Measurements from ENCODE around the gene A4GNT. TPM values are rescaled to one million over a fixed set of nuclear protein-coding genes. Genes with fewer than 3 reads are reported as not detected.

Gene A4GNT
- total RNA-seq, 2 donors from 2014 or later, result not detected

DNA sequence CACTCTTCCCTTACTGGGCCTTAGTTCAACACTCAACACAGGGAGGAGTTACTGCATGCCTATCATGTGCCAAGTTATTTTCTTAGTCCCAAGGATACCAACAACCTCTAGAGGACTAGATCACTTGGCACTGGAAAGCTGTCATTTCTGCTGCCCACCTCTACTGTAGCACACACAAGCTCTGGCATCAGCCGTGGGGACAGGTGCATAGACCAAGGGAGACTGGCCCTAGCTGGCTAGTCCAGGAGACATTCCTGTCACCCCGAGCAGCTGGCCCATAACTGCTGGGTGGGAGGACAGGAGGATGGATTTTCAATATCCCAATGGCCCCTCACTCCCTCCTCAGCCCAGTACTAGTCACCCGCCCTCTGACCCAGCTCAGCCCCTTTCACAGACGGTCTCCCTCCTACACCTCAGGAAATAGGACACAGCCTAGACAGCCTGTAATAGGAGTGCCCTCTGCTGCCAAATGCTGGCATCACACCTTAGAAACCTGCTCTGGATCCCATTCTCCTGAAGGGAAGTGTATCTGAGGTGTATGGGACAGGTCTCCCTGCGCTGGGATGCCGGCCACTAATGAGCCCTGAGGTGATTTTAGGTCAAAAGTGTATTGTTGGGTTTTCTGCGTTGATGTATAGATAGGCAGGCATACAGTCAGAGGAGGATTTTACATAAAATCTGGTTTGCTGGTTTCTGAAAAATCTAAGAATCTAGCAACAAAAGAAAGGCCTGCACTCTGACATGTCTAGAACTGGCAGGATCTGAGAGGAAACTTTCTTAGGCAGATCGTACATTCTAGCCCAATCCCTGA lies 13.4 kb downstream of the A4GNT start:
- peak; percentile 75 for DNase-seq
- Histone ChIP-seq H3K4me1 (no peaks in the 10 kb centered on the region), H3K27me3 (no peaks in the 10 kb centered on the region), H3K9me3 (no peaks in the 10 kb centered on the region), H3K9ac (ENCODE audit: low read depth in 2 of 2, low read length in 2 of 2) (no peak overlapping the region), H3K36me3 (no peaks in the 10 kb centered on the region), H3K4me3 (no peak overlapping the region), H3K27ac (no peak overlapping the region)
- intact Hi-C loops (cut with DNase I), result loop anchor here (2.0 kb wide), 1 partner anchor 50 kb away; no protein-coding TSS in a partner anchor
- TF ChIP-seq, protein P1, sequence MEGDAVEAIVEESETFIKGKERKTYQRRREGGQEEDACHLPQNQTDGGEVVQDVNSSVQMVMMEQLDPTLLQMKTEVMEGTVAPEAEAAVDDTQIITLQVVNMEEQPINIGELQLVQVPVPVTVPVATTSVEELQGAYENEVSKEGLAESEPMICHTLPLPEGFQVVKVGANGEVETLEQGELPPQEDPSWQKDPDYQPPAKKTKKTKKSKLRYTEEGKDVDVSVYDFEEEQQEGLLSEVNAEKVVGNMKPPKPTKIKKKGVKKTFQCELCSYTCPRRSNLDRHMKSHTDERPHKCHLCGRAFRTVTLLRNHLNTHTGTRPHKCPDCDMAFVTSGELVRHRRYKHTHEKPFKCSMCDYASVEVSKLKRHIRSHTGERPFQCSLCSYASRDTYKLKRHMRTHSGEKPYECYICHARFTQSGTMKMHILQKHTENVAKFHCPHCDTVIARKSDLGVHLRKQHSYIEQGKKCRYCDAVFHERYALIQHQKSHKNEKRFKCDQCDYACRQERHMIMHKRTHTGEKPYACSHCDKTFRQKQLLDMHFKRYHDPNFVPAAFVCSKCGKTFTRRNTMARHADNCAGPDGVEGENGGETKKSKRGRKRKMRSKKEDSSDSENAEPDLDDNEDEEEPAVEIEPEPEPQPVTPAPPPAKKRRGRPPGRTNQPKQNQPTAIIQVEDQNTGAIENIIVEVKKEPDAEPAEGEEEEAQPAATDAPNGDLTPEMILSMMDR (IDR thresholded peaks at IDR 0.05), result peak; percentile 66

DNA sequence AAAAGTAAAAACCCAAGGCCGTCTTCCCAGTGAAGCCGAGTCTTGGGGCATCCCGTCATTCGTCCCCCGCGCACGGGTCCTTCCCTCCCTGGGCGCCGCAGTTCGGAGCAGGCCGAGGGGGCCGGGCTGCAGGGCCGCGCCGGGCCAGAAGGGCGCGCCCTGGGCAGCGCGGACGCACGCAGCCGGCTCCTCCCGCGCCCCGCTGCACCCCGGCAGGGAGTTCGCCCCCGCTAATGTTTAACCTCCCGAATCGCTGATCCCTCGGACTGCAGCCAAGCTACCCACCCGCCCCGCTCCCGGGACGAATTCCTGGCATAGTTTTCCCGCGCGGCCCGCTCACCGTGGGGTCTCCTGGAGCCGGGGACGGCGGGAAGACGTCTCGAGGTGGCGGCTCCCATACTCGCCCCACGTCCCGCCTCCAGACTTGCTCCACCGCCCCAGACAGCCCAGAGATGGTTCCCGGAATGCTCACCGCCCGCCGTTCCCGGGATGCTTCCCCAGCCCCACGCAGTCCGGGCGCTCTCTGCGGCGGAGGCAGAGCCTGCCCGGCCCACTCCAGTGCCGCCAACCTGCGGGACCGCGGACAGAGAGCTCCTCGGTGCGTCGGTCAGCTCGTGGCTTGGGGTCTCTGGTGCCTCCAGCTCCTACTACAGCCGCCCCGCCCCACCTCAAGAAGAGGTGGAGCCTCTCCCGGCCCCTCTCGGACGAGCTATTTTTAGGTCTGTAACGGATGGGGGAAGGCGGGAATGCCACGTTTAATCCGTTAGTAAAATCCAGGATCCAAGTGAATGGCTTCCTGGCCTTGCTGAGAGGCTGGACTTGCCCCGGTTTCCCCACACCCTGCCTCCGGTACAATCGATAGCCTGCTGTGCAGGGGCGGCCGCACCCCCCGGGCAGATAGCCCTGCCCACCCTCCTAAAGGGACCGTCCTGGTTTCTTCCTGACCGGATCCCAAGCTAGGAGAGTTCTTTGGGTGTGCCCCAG lies 16.9 kb downstream of the A4GNT start, which contains the start of gene DZIP1L:
Gene DZIP1L (minus strand): TSS at position 621 of the 984 bp plus-strand sequence. CDS start 11,637 bp downstream, outside the sequence.
- H3K9ac ChIP-seq (ENCODE audit: low read depth in 2 of 2, low read length in 2 of 2), result peak within 1 kb of the TSS; percentile 7 to 73
- H3K36me3 ChIP-seq, result no peaks in the 10 kb centered on the region
- peak within 1 kb of the TSS; percentile 78 for H3K27ac ChIP-seq
- H3K27me3 ChIP-seq, result no peaks in the 10 kb centered on the region
- H3K9me3 ChIP-seq, result no peaks in the 10 kb centered on the region
- no peaks in the 10 kb centered on the region for H3K4me1 ChIP-seq
- peak within 1 kb of the TSS; percentile 69 for H3K4me3 ChIP-seq
- intact Hi-C loops (cut with DNase I), result no loop called here
- DNase-seq, result peak; percentile 36
- TF ChIP-seq, protein P1 (IDR thresholded peaks at IDR 0.05), result peak; percentile 52

DNA sequence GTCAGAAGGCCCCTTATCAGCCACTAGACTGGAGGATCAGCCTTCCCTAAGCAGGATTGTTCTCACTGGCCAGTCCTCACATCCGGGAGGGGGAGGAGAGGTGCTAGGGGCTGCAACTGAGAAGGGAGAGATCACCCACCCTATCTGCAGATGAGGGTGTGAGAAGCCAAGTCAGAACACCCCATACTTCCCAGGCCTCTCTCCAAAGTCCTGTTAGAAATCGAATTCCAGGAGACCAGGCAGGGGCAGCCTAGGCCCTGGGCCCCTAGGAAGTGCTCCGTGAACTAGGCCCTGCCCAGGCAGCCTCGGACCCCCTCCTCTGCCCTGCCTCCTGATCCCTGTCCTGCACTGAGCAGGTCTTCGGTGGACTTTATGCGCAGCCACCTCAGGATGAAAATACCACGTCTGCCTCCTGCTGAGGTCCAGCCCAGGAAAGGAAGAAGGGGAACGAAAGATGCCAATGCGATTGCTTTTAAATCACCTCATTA lies 17.7 kb downstream of the A4GNT start:
- no peak for DNase-seq
- Histone ChIP-seq H3K9ac (ENCODE audit: low read depth in 2 of 2, low read length in 2 of 2) (peak overlapping the region; percentile 1 to 73), H3K9me3 (no peaks in the 10 kb centered on the region), H3K27ac (peak overlapping the region; percentile 78), H3K27me3 (no peaks in the 10 kb centered on the region), H3K36me3 (no peaks in the 10 kb centered on the region), H3K4me3 (peak overlapping the region; percentile 69), H3K4me1 (no peaks in the 10 kb centered on the region)
- intact Hi-C loops (cut with DNase I), result no loop called here
- TF ChIP-seq, protein P1 (IDR thresholded peaks at IDR 0.05), result no peak

DNA sequence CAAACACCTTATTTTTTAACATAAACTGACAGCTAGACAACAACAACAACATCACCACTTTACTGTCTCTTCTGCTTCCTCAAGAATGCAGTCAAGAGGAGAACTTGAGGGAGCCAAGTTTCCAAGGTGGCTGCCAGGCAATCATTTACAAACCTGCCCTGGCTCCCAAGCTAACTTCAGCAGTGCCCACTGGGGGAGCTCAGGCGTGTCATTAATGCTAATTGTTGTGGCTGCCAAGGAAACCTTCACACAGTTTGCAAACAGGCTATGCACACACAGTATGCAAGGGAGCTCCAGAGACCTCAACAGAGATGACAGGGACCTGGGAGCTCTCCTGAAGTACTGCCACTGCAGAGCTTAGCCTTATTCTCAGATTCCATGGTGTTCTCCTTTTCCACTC lies 18.9 kb downstream of the A4GNT start:
- H3K9ac ChIP-seq (ENCODE audit: low read depth in 2 of 2, low read length in 2 of 2), result no peak overlapping the region
- no peaks in the 10 kb centered on the region for H3K36me3 ChIP-seq
- no peak overlapping the region for H3K27ac ChIP-seq
- no peaks in the 10 kb centered on the region for H3K4me1 ChIP-seq
- DNase-seq, result no peak
- H3K27me3 ChIP-seq, result no peaks in the 10 kb centered on the region
- H3K9me3 ChIP-seq, result no peaks in the 10 kb centered on the region
- intact Hi-C loops (cut with DNase I), result no loop called here
- TF ChIP-seq, protein P1 (IDR thresholded peaks at IDR 0.05), result no peak
- no peak overlapping the region for H3K4me3 ChIP-seq

GRCh38 chr3:138112362-138112761 lies 19.8 kb downstream of the A4GNT start:
- H3K4me3 ChIP-seq, result no peak overlapping the region
- H3K4me1 ChIP-seq, result no peaks in the 10 kb centered on the region
- H3K27ac ChIP-seq, result no peak overlapping the region
- TF ChIP-seq, protein P1 (IDR thresholded peaks at IDR 0.05), result no peak
- no peaks in the 10 kb centered on the region for H3K36me3 ChIP-seq
- intact Hi-C loops (cut with DNase I), result no loop called here
- no peaks in the 10 kb centered on the region for H3K27me3 ChIP-seq
- H3K9me3 ChIP-seq, result no peaks in the 10 kb centered on the region
- DNase-seq, result no peak
- no peak overlapping the region for H3K9ac ChIP-seq (ENCODE audit: low read depth in 2 of 2, low read length in 2 of 2)
